ENCODE results near the gene ZBTB48. TPM values are rescaled to one million over a fixed set of nuclear protein-coding genes. Genes with fewer than 3 reads are reported as not detected.

The ZBTB48 gene
- total RNA-seq, 3 donors from 2014 or later (not counting 1 experiment from before 2014, with no cell fraction given) = 45.6 to 56.4 (median 54.0) TPM

DNA sequence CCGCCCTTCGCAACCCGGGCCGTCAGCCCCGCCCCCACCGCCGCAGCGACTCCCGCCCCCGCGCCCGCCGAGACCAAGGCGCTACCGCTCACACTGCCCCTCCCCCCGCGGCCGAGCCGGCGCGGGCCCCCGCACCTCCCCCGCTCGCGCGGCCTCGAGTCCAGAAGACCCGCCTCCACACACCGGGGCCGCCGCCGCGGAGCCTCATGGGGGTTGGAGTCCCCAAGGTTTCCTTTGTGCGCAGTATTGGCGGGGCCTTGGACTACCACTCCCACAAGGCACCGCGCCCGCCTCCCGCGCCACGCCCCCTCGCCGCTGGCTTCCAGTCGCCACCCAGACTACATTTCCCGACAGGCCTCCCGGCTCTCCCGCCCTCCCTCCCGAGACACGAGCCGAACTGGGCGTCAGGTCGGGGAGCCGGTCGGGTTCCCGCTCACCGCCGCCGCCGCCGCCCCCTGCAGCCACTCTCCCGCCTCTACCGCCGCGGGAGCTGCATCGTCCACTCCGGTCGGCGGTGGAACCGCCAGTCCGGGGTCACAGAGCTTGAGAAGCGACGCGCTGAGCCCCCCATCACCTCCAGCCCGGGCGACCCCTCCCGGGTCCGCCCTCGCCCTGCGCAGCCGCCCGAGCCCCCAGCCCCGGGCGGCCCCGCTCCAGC is 33.7 kb downstream of the ZBTB48 start, which contains the start of gene PHF13:
TSS of gene PHF13 (plus strand) at position 371 of the 658 bp plus-strand sequence. CDS start 336 bp downstream, outside the sequence.
- WGBS (ENCODE audit: insufficient coverage) = under 1% methylated on average over 84 of the region's 84 CpGs
- Histone ChIP-seq H3K27ac (ENCODE audit: low read length) (peak within 1 kb of the TSS; percentile 61), H3K9me3 (ENCODE audit: control insufficient read depth, insufficient read depth, low read length) (no peaks in the 10 kb centered on the region), H3K27me3 (ENCODE audit: control insufficient read depth, insufficient read depth, low read length) (no peaks in the 10 kb centered on the region), H3K4me1 (ENCODE audit: control insufficient read depth, insufficient read depth, low read length) (peaks cover 17% of the 10 kb centered on the region), H3K4me3 (ENCODE audit: low read length) (peak within 1 kb of the TSS; percentile 64), H3K36me3 (ENCODE audit: control insufficient read depth, insufficient read depth, low read length) (no peaks in the 10 kb centered on the region)
- Mint-ChIP-seq H3K9me3 (no peaks in the 10 kb centered on the region), H3K4me3 (peak within 1 kb of the TSS; percentile 93), H3K27me3 (ENCODE audit: low read depth in 2 of 2) (no peaks in the 10 kb centered on the region), H3K4me1 (peaks cover 7 to 14% of the 10 kb centered on the region in 2 donors), H3K27ac (peak within 1 kb of the TSS; percentile 85 to 88), H3K36me3 (no peaks in the 10 kb centered on the region)
- intact Hi-C loops (cut with micrococcal nuclease) = loop anchor here (1.0 kb wide), 1 partner anchor 10 kb away; no protein-coding TSS in a partner anchor
- DNase-seq (peak; percentile 98 to 99), ATAC-seq (peak; percentile 94 to 100 (median 96))
- TF ChIP-seq, protein P1, sequence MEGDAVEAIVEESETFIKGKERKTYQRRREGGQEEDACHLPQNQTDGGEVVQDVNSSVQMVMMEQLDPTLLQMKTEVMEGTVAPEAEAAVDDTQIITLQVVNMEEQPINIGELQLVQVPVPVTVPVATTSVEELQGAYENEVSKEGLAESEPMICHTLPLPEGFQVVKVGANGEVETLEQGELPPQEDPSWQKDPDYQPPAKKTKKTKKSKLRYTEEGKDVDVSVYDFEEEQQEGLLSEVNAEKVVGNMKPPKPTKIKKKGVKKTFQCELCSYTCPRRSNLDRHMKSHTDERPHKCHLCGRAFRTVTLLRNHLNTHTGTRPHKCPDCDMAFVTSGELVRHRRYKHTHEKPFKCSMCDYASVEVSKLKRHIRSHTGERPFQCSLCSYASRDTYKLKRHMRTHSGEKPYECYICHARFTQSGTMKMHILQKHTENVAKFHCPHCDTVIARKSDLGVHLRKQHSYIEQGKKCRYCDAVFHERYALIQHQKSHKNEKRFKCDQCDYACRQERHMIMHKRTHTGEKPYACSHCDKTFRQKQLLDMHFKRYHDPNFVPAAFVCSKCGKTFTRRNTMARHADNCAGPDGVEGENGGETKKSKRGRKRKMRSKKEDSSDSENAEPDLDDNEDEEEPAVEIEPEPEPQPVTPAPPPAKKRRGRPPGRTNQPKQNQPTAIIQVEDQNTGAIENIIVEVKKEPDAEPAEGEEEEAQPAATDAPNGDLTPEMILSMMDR (IDR thresholded peaks at IDR 0.05) = no peak

DNA sequence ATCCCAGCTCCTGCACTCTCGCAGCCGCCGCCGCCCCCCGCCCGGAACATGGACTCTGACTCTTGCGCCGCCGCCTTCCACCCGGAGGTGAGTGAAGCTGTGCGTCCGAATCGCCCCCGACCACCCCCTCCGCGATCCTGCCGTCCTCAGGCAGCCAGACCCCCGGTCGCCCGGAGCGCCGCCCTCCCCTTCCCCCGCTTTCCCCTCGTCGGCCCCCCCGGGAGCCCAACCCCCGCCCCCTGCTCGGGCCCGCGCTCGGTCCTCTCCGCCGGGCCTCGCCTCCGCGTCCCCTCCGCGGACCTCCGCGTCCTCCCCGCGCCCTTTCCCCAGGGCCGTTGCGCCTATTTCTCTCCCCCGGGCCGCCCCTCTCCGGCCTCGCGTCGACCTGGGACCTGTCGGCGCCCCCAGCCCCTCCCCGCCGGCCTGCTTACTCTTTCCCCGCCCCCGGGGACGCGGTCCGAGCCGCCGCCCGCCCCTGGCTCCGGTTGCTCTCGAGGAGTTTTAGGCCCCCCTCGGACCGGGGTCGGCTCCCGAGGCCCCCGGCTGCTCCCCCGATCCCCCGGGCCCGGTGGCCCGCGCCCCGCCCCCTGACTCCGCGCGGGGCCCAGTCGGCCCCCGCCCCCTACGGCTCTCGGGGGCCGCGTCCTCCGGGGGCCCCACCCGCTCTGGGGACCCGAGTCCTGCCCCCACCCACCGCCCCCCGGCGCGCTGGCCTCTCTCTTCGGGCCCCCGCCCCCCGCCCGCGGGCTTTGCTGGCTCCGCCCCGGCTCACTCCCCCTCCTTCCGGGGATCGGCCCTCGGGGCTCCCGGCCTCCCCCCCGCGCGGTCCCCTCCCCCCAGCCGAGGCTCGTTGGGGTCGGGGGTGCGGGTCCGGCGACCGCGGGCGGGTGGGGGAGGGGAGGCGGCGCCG is 34.5 kb downstream of the ZBTB48 start:
- TF ChIP-seq, protein P1 (IDR thresholded peaks at IDR 0.05) = no peak
- peak; percentile 43 to 65 for DNase-seq
- peak in 1 of 3 donors; percentile 5 for ATAC-seq
- peak overlapping the region; percentile 81 for H3K4me3 Mint-ChIP-seq
- H3K27ac Mint-ChIP-seq = no peak overlapping the region
- H3K27me3 ChIP-seq (ENCODE audit: control insufficient read depth, insufficient read depth, low read length) = no peaks in the 10 kb centered on the region
- H3K9me3 Mint-ChIP-seq = no peaks in the 10 kb centered on the region
- H3K36me3 ChIP-seq (ENCODE audit: control insufficient read depth, insufficient read depth, low read length) = no peaks in the 10 kb centered on the region
- peaks cover 17% of the 10 kb centered on the region for H3K4me1 ChIP-seq (ENCODE audit: control insufficient read depth, insufficient read depth, low read length)
- H3K27ac ChIP-seq (ENCODE audit: low read length) = no peak overlapping the region
- H3K36me3 Mint-ChIP-seq = no peaks in the 10 kb centered on the region
- peak overlapping the region; percentile 34 for H3K4me3 ChIP-seq (ENCODE audit: low read length)
- intact Hi-C loops (cut with micrococcal nuclease) = no loop called here
- under 1% methylated on average over 97 of the region's 117 CpGs for WGBS (ENCODE audit: insufficient coverage)
- H3K9me3 ChIP-seq (ENCODE audit: control insufficient read depth, insufficient read depth, low read length) = no peaks in the 10 kb centered on the region
- no peaks in the 10 kb centered on the region for H3K27me3 Mint-ChIP-seq (ENCODE audit: low read depth in 2 of 2)
- H3K4me1 Mint-ChIP-seq = peaks cover 7 to 14% of the 10 kb centered on the region in 2 donors

DNA sequence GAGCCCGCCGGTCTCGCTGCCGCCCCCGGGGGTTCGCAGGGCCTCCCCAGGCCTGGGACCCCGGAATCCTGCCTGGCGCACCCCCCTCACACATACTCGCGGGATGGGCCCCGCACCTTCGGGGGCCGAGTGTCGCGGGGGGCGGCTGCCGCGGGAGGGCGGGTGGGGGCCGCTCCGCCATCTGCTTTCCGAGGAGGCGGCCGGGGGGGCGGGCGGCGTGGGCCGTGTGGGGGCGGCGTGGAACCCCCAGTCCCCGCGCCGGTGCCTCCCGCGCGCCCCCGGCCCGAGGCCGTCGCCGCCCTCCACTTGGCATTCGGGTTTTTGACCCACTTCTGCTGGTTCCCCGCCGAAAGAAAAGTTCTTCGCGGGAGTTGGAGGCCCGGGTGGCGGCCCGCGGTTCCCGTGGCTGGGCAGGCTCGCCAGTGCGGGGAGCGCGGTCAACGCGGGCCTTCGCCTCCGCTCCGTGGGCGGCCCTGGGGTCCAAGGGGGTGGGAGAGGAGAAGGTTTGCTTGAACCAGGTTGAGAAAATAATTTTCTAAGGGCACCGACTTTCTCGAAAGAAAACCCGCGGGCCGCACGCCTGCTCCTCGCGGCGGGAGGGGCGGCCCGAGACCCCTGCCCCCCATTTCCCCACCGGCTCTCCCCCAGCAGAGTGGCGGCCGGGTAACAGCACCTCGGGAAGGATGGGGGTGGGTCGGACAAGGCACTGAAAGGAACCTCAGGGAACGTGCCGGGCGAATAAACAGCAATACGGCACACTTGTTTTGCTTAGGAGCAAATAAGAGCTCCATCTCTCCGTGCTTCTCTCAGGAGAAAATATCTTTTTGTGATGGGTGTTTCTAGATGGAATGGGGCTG is 35.4 kb downstream of the ZBTB48 start:
- peak overlapping the region; percentile 34 for H3K4me3 ChIP-seq (ENCODE audit: low read length)
- ATAC-seq (no peak), DNase-seq (peak; percentile 28 to 30)
- peaks cover 17% of the 10 kb centered on the region for H3K4me1 ChIP-seq (ENCODE audit: control insufficient read depth, insufficient read depth, low read length)
- no peaks in the 10 kb centered on the region for H3K36me3 Mint-ChIP-seq
- 5% methylated on average over 82 of the region's 82 CpGs for WGBS (ENCODE audit: insufficient coverage)
- no peak overlapping the region for H3K27ac ChIP-seq (ENCODE audit: low read length)
- H3K4me3 Mint-ChIP-seq = peak overlapping the region; percentile 81
- peak overlapping the region in 1 of 2 donors; percentile 41 for H3K27ac Mint-ChIP-seq
- H3K27me3 Mint-ChIP-seq (ENCODE audit: low read depth in 2 of 2) = no peaks in the 10 kb centered on the region
- H3K36me3 ChIP-seq (ENCODE audit: control insufficient read depth, insufficient read depth, low read length) = peaks cover 3% of the 10 kb centered on the region
- intact Hi-C loops (cut with micrococcal nuclease) = no loop called here
- no peaks in the 10 kb centered on the region for H3K9me3 ChIP-seq (ENCODE audit: control insufficient read depth, insufficient read depth, low read length)
- TF ChIP-seq, protein P1 (IDR thresholded peaks at IDR 0.05) = no peak
- H3K9me3 Mint-ChIP-seq = no peaks in the 10 kb centered on the region
- H3K4me1 Mint-ChIP-seq = peaks cover 7 to 14% of the 10 kb centered on the region in 2 donors
- no peaks in the 10 kb centered on the region for H3K27me3 ChIP-seq (ENCODE audit: control insufficient read depth, insufficient read depth, low read length)
